ENCODE data around the gene ANKRD63.

- TF ChIP-seq CTCF (conservative IDR thresholded peaks at IDR 0.05; ENCODE audit: low read depth, low read length) (no peak), EZH2 (IDR thresholded peaks at IDR 0.05; ENCODE audit: borderline replicate concordance, low read depth, low read length, poor library complexity, severe bottlenecking) (no peak)
Measured at GRCh38 chr15:40242601-40243000, 40.3 kb downstream of the ANKRD63 start.

Data from A673 (cell line).